ENCODE data around the gene PURA.

Gene PURA

DNA sequence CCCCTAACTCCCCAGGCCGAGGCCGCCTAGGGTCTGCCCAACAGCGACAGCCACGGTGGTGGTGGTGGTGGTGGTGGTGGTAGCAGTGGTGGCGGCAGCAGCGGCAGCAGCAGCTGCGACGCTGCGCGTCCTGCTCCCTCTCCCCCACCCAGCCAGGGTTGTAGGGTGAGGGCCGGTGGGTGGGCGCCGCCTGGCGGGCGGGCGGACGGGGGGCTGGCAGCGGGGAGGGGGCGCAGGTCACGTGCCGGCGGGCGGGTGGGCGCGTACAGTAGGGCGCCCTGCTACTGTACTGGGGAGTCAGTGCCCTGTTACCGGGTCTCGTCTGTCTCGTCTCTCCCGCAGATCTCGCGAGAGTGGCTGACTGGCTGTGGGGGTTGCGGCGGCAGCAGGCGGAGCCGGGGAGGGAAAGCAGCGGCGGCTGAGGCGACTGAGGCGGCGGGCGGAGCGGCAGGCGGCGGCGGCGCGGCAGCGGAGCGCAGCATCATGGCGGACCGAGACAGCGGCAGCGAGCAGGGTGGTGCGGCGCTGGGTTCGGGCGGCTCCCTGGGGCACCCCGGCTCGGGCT is at the start of gene PURA (continued):
- TF ChIP-seq ZBTB44 (tag by site-specific recombination; IDR thresholded peaks at IDR 0.05) (peak; percentile 61), ZNF600 (tag by site-specific recombination; IDR thresholded peaks at IDR 0.05) (0 out of 2 replicates have a peak, but pooled peaks have one; percentile 19), ZSCAN18 (tag by site-specific recombination; IDR thresholded peaks at IDR 0.05) (no peak), AEBP2 (tag by site-specific recombination; IDR thresholded peaks at IDR 0.05; ENCODE audit: borderline replicate concordance) (no peak), ZNF266 (tag by site-specific recombination; IDR thresholded peaks at IDR 0.05; ENCODE audit: low read depth) (no peak), ZNF398 (tag by site-specific recombination; IDR thresholded peaks at IDR 0.05) (peak; percentile 93), ZNF2 (tag by site-specific recombination; IDR thresholded peaks at IDR 0.05) (no peak; the same call in 1 of the 2 replicates), ZNF335 (tag by site-specific recombination; conservative IDR thresholded peaks at IDR 0.05) (no peak), ZBTB26 (tag by site-specific recombination; optimal IDR thresholded peaks at IDR 0.05) (no peak), ZNF280C (tag by site-specific recombination; IDR thresholded peaks at IDR 0.05) (no peak), TRIM28 (IDR thresholded peaks at IDR 0.05; ENCODE audit: borderline replicate concordance, low read length) (no peak), ZBTB6 (tag by site-specific recombination; IDR thresholded peaks at IDR 0.05) (no peak), ZNF223 (tag by site-specific recombination; IDR thresholded peaks at IDR 0.05) (no peak), HOXD13 (CRISPR knock-in tag; IDR thresholded peaks at IDR 0.05; ENCODE audit: borderline replicate concordance) (no peak), ZNF221 (tag by site-specific recombination; IDR thresholded peaks at IDR 0.05; ENCODE audit: borderline replicate concordance) (no peak), ZNF391 (tag by site-specific recombination; IDR thresholded peaks at IDR 0.05; ENCODE audit: borderline replicate concordance, low read depth) (no peak), ZNF202 (tag by site-specific recombination; IDR thresholded peaks at IDR 0.05; ENCODE audit: borderline replicate concordance) (no peak)
- TF ChIP-seq, protein P1, sequence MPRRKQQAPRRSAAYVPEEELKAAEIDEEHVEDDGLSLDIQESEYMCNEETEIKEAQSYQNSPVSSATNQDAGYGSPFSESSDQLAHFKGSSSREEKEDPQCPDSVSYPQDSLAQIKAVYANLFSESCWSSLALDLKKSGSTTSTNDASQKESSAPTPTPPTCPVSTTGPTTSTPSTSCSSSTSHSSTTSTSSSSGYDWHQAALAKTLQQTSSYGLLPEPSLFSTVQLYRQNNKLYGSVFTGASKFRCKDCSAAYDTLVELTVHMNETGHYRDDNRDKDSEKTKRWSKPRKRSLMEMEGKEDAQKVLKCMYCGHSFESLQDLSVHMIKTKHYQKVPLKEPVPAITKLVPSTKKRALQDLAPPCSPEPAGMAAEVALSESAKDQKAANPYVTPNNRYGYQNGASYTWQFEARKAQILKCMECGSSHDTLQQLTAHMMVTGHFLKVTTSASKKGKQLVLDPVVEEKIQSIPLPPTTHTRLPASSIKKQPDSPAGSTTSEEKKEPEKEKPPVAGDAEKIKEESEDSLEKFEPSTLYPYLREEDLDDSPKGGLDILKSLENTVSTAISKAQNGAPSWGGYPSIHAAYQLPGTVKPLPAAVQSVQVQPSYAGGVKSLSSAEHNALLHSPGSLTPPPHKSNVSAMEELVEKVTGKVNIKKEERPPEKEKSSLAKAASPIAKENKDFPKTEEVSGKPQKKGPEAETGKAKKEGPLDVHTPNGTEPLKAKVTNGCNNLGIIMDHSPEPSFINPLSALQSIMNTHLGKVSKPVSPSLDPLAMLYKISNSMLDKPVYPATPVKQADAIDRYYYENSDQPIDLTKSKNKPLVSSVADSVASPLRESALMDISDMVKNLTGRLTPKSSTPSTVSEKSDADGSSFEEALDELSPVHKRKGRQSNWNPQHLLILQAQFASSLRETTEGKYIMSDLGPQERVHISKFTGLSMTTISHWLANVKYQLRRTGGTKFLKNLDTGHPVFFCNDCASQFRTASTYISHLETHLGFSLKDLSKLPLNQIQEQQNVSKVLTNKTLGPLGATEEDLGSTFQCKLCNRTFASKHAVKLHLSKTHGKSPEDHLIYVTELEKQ (tag by site-specific recombination; IDR thresholded peaks at IDR 0.05; ENCODE audit: borderline replicate concordance), result no peak
- TF ChIP-seq, protein P2, sequence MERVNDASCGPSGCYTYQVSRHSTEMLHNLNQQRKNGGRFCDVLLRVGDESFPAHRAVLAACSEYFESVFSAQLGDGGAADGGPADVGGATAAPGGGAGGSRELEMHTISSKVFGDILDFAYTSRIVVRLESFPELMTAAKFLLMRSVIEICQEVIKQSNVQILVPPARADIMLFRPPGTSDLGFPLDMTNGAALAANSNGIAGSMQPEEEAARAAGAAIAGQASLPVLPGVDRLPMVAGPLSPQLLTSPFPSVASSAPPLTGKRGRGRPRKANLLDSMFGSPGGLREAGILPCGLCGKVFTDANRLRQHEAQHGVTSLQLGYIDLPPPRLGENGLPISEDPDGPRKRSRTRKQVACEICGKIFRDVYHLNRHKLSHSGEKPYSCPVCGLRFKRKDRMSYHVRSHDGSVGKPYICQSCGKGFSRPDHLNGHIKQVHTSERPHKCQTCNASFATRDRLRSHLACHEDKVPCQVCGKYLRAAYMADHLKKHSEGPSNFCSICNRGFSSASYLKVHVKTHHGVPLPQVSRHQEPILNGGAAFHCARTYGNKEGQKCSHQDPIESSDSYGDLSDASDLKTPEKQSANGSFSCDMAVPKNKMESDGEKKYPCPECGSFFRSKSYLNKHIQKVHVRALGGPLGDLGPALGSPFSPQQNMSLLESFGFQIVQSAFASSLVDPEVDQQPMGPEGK (tag by site-specific recombination; IDR thresholded peaks at IDR 0.05), result peak; percentile 56
